Measurements from ENCODE around the gene CNOT6L.

CNOT6L gene

DNA sequence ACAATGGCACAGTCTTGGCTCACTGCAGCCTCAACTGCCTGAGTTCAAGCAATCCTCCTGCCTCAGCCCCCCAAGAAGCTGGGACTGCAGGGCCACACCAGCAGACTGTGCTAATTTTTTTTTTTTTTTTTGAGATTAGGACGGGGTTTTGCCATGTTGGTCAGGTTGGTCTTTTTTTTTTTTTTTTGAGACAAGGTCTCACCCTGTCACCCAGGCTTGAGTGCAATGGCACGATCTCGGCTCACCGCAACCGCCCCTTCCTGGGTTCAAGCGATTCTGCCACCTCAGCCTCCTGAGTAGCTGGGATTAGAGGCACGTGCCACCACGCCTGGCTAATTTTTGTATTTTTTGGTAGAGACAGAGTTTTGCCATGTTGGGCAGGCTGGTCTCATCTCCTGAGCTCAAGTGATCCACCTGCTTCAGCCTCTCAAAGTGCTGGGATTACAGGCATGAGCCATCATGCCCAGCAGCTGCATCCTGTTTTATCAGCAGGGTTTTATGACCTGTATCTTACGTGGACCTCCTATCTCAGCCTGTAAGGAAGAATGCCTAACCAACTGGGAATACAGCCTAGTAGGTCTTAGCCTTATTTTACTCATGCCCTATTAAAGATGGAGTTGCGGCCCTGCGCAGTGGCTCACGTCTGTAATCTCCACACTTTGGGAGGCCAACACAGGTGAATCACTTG lies 30.3 kb upstream of the CNOT6L start:
- no peaks in the 10 kb centered on the region for H3F3A ChIP-seq (ENCODE audit: insufficient read depth, low read length)
- H3K9me3 ChIP-seq (replicated peaks; ENCODE audit: insufficient read depth, low read length) = no peaks in the 10 kb centered on the region
- no peaks in the 10 kb centered on the region for H3K79me2 ChIP-seq (ENCODE audit: low read length)
- H4K20me1 ChIP-seq (ENCODE audit: insufficient read depth, low read length) = no peaks in the 10 kb centered on the region
- no peaks in the 10 kb centered on the region for H3K27me3 ChIP-seq (replicated peaks; ENCODE audit: insufficient read depth, low read length)
- no peaks in the 10 kb centered on the region for H3K36me3 ChIP-seq (replicated peaks; ENCODE audit: insufficient read depth, low read length)
- DNase-seq = no peak
- H3K9ac ChIP-seq (ENCODE audit: low read length) = no peak overlapping the region
- no peaks in the 10 kb centered on the region for H3K4me1 ChIP-seq (ENCODE audit: low read length)
- H2AFZ ChIP-seq (ENCODE audit: low read length) = no peak overlapping the region
- H3K27ac ChIP-seq (ENCODE audit: low read length) = no peak overlapping the region
- H3K4me2 ChIP-seq (ENCODE audit: low read depth, low read length) = no peak overlapping the region
- no peak for TF ChIP-seq EZH2 (optimal IDR thresholded peaks at IDR 0.05; ENCODE audit: low read depth, low read length)
- H3K9me2 ChIP-seq (replicated peaks; ENCODE audit: insufficient read depth, low read length) = no peaks in the 10 kb centered on the region
- no peak overlapping the region for H3K4me3 ChIP-seq (ENCODE audit: low read length)

DNA sequence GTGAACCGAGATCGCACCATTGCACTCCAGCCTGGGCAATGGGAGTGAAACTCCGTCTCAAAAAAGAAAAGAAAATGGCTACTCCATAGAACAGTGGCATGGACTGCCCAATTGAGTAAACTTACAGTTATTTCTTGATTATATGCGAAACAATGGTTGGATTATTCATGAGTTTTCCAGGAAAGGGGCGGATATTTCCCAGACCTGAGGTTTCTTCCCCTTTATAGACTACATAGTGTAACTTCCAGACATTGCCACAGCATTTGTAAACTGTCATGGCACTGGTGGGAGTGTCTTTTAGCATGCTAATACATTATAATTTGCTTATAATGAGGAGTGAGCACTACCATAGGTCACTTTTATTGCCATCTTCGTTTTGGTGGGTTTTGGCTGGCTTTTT lies 29.3 kb upstream of the CNOT6L start:
- no peak for DNase-seq
- Histone ChIP-seq H2AFZ (ENCODE audit: low read length) (no peak overlapping the region), H3K27ac (ENCODE audit: low read length) (no peak overlapping the region), H3F3A (ENCODE audit: insufficient read depth, low read length) (no peaks in the 10 kb centered on the region), H3K9me2 (replicated peaks; ENCODE audit: insufficient read depth, low read length) (no peaks in the 10 kb centered on the region), H3K4me3 (ENCODE audit: low read length) (no peak overlapping the region), H3K9me3 (replicated peaks; ENCODE audit: insufficient read depth, low read length) (no peaks in the 10 kb centered on the region), H3K36me3 (replicated peaks; ENCODE audit: insufficient read depth, low read length) (no peaks in the 10 kb centered on the region), H3K27me3 (replicated peaks; ENCODE audit: insufficient read depth, low read length) (no peaks in the 10 kb centered on the region), H3K4me2 (ENCODE audit: low read depth, low read length) (no peak overlapping the region), H3K79me2 (ENCODE audit: low read length) (no peaks in the 10 kb centered on the region), H3K9ac (ENCODE audit: low read length) (no peak overlapping the region), H3K4me1 (ENCODE audit: low read length) (no peaks in the 10 kb centered on the region), H4K20me1 (ENCODE audit: insufficient read depth, low read length) (no peaks in the 10 kb centered on the region)
- TF ChIP-seq EZH2phosphoT487 (IDR thresholded peaks at IDR 0.05; ENCODE audit: low read length) (no peak), EZH2 (optimal IDR thresholded peaks at IDR 0.05; ENCODE audit: low read depth, low read length) (no peak)
- TF ChIP-seq, protein P1, sequence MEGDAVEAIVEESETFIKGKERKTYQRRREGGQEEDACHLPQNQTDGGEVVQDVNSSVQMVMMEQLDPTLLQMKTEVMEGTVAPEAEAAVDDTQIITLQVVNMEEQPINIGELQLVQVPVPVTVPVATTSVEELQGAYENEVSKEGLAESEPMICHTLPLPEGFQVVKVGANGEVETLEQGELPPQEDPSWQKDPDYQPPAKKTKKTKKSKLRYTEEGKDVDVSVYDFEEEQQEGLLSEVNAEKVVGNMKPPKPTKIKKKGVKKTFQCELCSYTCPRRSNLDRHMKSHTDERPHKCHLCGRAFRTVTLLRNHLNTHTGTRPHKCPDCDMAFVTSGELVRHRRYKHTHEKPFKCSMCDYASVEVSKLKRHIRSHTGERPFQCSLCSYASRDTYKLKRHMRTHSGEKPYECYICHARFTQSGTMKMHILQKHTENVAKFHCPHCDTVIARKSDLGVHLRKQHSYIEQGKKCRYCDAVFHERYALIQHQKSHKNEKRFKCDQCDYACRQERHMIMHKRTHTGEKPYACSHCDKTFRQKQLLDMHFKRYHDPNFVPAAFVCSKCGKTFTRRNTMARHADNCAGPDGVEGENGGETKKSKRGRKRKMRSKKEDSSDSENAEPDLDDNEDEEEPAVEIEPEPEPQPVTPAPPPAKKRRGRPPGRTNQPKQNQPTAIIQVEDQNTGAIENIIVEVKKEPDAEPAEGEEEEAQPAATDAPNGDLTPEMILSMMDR (IDR thresholded peaks at IDR 0.05; ENCODE audit: low read length) = no peak

DNA sequence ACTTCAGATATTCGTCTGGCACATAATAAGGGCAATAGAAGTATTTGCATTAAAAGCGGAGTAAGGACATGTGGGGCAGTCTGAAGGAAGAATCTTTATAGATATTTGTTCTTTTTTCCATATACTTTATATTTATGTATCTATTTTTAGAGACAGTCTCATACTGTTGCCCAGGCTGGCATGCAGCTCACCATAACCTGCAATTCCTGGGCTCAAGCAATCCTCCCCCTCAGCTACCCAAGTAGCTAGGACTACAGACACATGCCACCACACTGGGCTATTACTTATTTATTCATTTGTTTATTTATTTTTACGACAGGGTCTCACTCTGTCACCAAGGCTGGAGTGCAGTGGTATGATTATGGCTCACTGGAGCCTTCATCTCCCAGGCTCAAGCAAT lies 26.8 kb upstream of the CNOT6L start:
- no peak for DNase-seq
- no peaks in the 10 kb centered on the region for H3K9me2 ChIP-seq (replicated peaks; ENCODE audit: insufficient read depth, low read length)
- no peaks in the 10 kb centered on the region for H4K20me1 ChIP-seq (ENCODE audit: insufficient read depth, low read length)
- H3F3A ChIP-seq (ENCODE audit: insufficient read depth, low read length) = no peaks in the 10 kb centered on the region
- no peaks in the 10 kb centered on the region for H3K79me2 ChIP-seq (ENCODE audit: low read length)
- H3K27ac ChIP-seq (ENCODE audit: low read length) = no peak overlapping the region
- TF ChIP-seq, protein P1 (IDR thresholded peaks at IDR 0.05; ENCODE audit: low read length) = no peak
- TF ChIP-seq EZH2phosphoT487 (IDR thresholded peaks at IDR 0.05; ENCODE audit: low read length) = no peak
- TF ChIP-seq EZH2 (optimal IDR thresholded peaks at IDR 0.05; ENCODE audit: low read depth, low read length) = no peak
- H3K4me3 ChIP-seq (ENCODE audit: low read length) = no peak overlapping the region
- no peak overlapping the region for H2AFZ ChIP-seq (ENCODE audit: low read length)
- no peak overlapping the region for H3K9ac ChIP-seq (ENCODE audit: low read length)
- no peaks in the 10 kb centered on the region for H3K36me3 ChIP-seq (replicated peaks; ENCODE audit: insufficient read depth, low read length)
- H3K4me1 ChIP-seq (ENCODE audit: low read length) = no peaks in the 10 kb centered on the region
- H3K4me2 ChIP-seq (ENCODE audit: low read depth, low read length) = no peak overlapping the region
- no peaks in the 10 kb centered on the region for H3K9me3 ChIP-seq (replicated peaks; ENCODE audit: insufficient read depth, low read length)
- H3K27me3 ChIP-seq (replicated peaks; ENCODE audit: insufficient read depth, low read length) = no peaks in the 10 kb centered on the region

DNA sequence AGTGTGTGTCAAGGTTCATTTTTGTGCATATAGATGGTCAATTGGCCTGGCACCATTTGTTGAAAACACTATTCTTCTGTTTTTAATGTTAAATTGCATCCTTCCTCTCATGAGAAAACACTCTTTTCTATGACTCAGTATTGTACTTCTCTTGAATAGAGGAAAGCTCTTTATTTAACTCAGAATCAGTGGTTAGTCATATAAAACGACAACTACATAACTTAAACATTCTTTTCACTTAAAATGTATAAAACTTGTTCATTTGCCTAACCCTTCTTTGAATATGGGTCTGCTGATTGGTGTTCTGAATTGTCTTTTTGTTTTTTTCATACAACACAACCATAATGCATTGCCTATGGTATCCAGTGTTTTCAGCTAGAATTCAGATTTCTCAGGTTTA lies 26.2 kb upstream of the CNOT6L start:
- H3K4me3 ChIP-seq (ENCODE audit: low read length) = no peak overlapping the region
- no peaks in the 10 kb centered on the region for H3F3A ChIP-seq (ENCODE audit: insufficient read depth, low read length)
- no peaks in the 10 kb centered on the region for H3K4me1 ChIP-seq (ENCODE audit: low read length)
- no peak overlapping the region for H3K9ac ChIP-seq (ENCODE audit: low read length)
- no peak overlapping the region for H2AFZ ChIP-seq (ENCODE audit: low read length)
- H3K9me2 ChIP-seq (replicated peaks; ENCODE audit: insufficient read depth, low read length) = no peaks in the 10 kb centered on the region
- H3K79me2 ChIP-seq (ENCODE audit: low read length) = no peaks in the 10 kb centered on the region
- DNase-seq = no peak
- TF ChIP-seq, protein P1 (IDR thresholded peaks at IDR 0.05; ENCODE audit: low read length) = no peak
- TF ChIP-seq EZH2 (optimal IDR thresholded peaks at IDR 0.05; ENCODE audit: low read depth, low read length) (no peak), EZH2phosphoT487 (IDR thresholded peaks at IDR 0.05; ENCODE audit: low read length) (no peak)
- no peak overlapping the region for H3K27ac ChIP-seq (ENCODE audit: low read length)
- H3K27me3 ChIP-seq (replicated peaks; ENCODE audit: insufficient read depth, low read length) = no peaks in the 10 kb centered on the region
- H4K20me1 ChIP-seq (ENCODE audit: insufficient read depth, low read length) = no peaks in the 10 kb centered on the region
- no peaks in the 10 kb centered on the region for H3K9me3 ChIP-seq (replicated peaks; ENCODE audit: insufficient read depth, low read length)
- no peaks in the 10 kb centered on the region for H3K36me3 ChIP-seq (replicated peaks; ENCODE audit: insufficient read depth, low read length)
- H3K4me2 ChIP-seq (ENCODE audit: low read depth, low read length) = no peak overlapping the region
